Heart left ventricle (tissue), 16 donors: ENCODE results near the gene FNBP1L. TPM values are rescaled to one million over a fixed set of nuclear protein-coding genes. Genes with fewer than 3 reads are reported as not detected.

ENCODE experiments used
- ATAC-seq, 4 donors: fragments of 200-7000 bp; cut with Tn5 transposase; one replicate each; pipeline ENCODE4 v1.9.1; 2020 to 2022; ENCODE audit warnings: moderate library complexity in 4 of 4, mild to moderate bottlenecking in 3 of 4, moderate number of reproducible peaks in 1 of 4
- DNase-seq, 5 donors: peaks; one replicate each; pipeline ENCODE4 v3.0.0-alpha.2; 2020
- H3K27ac ChIP-seq, 12 donors: fragments of 200-600 bp; sonication (generic) in 4 of 12; one replicate each; pipeline versions ENCODE4 v1.5.0 to v1.8.0; 2016 to 2022; ENCODE audit warnings: mild to moderate bottlenecking in 2 of 12
- H3K27me3 ChIP-seq, 9 donors: fragments of 200-600 bp; sonication (generic) in 2 of 9; one replicate each; pipeline versions ENCODE4 v1.5.1 to v1.8.0; 2016 to 2022; ENCODE audit warnings: mild to moderate bottlenecking in 3 of 9
- H3K36me3 ChIP-seq, 9 donors: fragments of 200-600 bp; sonication (generic) in 2 of 9; one replicate each; pipeline versions ENCODE4 v1.5.0 to v1.8.0; 2018 to 2022; ENCODE audit warnings: mild to moderate bottlenecking in 2 of 9
- H3K4me1 ChIP-seq, 12 donors: fragments of 200-600 bp; sonication (generic) in 4 of 12; one replicate each; pipeline versions ENCODE4 v1.5.0 to v1.8.0; 2016 to 2022; ENCODE audit warnings: mild to moderate bottlenecking in 3 of 12
- H3K4me3 ChIP-seq, 12 donors: fragments of 200-600 bp; sonication (generic) in 4 of 12; one replicate each; pipeline versions ENCODE4 v1.5.0 to v1.8.0; 2017 to 2022; ENCODE audit warnings: mild to moderate bottlenecking in 9 of 12, moderate library complexity in 4 of 12
- H3K9me3 ChIP-seq, 12 donors: fragments of 200-600 bp; sonication (generic) in 4 of 12; one replicate each; pipeline versions ENCODE4 v1.5.0 to v1.8.0; 2016 to 2022; ENCODE audit warnings: mild to moderate bottlenecking in 1 of 12
- CTCF ChIP-seq, 12 donors: fragments of 200-600 bp; sonication (generic) in 4 of 12; IDR thresholded peaks; one replicate each; pipeline versions ENCODE4 v1.5.0 to v1.8.0; 2018 to 2022; ENCODE audit warnings: antibody characterized with exemption in 12 of 12, mild to moderate bottlenecking in 5 of 12
- POLR2A ChIP-seq, 2 donors: fragments of 450-650 bp; IDR thresholded peaks; one replicate each; pipeline ENCODE4 v1.6.1; 2017; ENCODE audit warnings: antibody characterized with exemption in 2 of 2, mild to moderate bottlenecking in 2 of 2, moderate library complexity in 2 of 2
- WGBS, 4 donors: extraction: QIAGEN DNeasy Blood & Tissue Kit in 2 of 4; methylation state at CpG; one replicate each; pipeline versions ENCODE4 v1.1.5 to v1.1.7; 2013 to 2018; 5-methylcytosine and 5-hydroxymethylcytosine counted together
- intact Hi-C, 10 donors: fragments of 100-400 bp; cut with DNase I; formaldehyde crosslinking; loops; one replicate each; pipeline versions ENCODE4 v1.11.1 to v1.14.2; 2022
- polyA plus RNA-seq, 2 donors: library from polyadenylated mRNA; stranded (reverse); fragments of 200-250 nt; gene quantifications; one replicate each; pipeline ENCODE4 v1.2.3, GENCODE V29; 2013
- total RNA-seq, 9 donors: library from RNA; depleted of rRNA in 2 of 9; stranded (reverse); fragments of >200 nt in 2 of 9; fragmentation: NEBNext Ultra II Directional in 3 of 9; extraction: Animal tissue kit (Norgen Biotek cat#: 25700) in 3 of 9; gene quantifications; one replicate each; pipeline versions ENCODE4 v1.1.0 to v1.2.4, GENCODE V29; 2016 to 2023
- donor health status: ischemic (EF 13 %, LVEDD 7.1; RV severe dilation, severe dysfunction).
- donor health status: healthy with polysubstance abuse.
- donor health status: DM: no; HTN: yes; CAD: no.
- donor health status: DM: no; HTN: no; CAD: no.
- donor health status: ischemic (EF 25% LVEDD 6.9; RV normal size, moderate dysfunction).
- donor health status: ischemic (EF 25% LVEDD 5.7; RV mildly dilated, moderate dysfunction).
- donor health status: healthy.
- donor health status: DM: yes; HTN: yes; CAD: no.
- donor health status: ischemic (EF 35%, LVEDD 5.7; RV mildly dilated, moderate dysfunction).
- donor health status: nonischemic (EF 11% LVEDD 7.7; RV severe dilation, severe dysfunction).
- donor health status: DM: yes; HTN: yes; CAD: no.
- donor health status: PGD.
- donor health status: ischemic (EF 29% LVEDD 5.4; RV normal size, mild dysfunction).
- donor health status: nonischemic (EF 23%, LVEDD 6.1; RV moderate dilation, normal function).

The FNBP1L gene
- total and polyA plus RNA-seq, 11 donors, result 12.4 to 38.8 (median 23.4) TPM

DNA sequence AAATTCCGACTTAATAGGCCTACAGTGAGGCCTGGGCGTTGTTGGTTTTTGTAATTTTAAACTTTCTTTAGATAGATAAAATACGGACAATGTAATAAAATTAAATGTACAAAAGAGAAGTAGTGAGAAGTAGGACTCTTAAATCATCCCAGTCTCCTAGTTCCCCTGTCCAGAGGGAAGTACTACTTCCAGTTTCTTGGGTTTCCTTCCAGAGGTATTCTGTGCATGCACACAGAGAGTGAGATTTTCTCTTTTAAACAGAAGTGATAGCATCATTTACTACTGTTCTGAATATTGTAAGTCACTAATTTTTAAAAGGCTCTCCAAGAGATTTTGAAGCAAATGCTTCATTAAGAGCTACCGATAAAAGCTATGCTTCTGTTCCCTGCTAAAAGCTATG, 7.2 kb upstream of the FNBP1L start:
- Histone ChIP-seq H3K4me3 (no peak overlapping the region), H3K36me3 (no peaks in the 10 kb centered on the region), H3K27me3 (no peaks in the 10 kb centered on the region), H3K9me3 (no peaks in the 10 kb centered on the region), H3K4me1 (peaks cover 0 to 3% (median 0%) of the 10 kb centered on the region in 12 donors), H3K27ac (no peak overlapping the region)
- DNase-seq (no peak), ATAC-seq (no peak)
- 89 to 95% (median 92%) methylated on average over 4 of the region's 4 CpGs for WGBS, 4 donors
- intact Hi-C loops, result loop anchor here in 5 of 10 donors (2.0 to 10.0 kb wide), 3 partner anchors 114 to 406 kb away; no protein-coding TSS in a partner anchor
- TF ChIP-seq POLR2A (IDR thresholded peaks at IDR 0.05) (no peak), CTCF (IDR thresholded peaks at IDR 0.05) (no peak)

DNA sequence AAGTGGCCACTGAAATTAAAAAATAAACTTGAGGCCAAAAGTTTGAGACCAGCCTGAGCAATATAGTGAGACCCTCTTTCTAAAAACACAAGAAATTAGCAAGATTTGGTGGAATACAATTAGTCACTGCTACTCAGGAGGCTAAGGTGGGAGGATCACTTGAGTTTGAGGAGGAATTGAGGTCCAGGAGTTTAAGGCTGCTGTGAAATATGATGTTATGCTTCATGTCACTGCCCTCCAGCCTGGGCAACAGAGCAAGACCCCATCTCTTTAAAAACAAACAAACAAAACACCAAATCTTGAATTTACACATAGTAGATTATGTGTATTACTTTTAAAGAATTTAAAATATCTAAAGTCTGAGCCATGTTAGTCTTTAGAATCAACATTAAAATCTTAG, 6.3 kb upstream of the FNBP1L start:
- Histone ChIP-seq H3K9me3 (no peaks in the 10 kb centered on the region), H3K27me3 (no peaks in the 10 kb centered on the region), H3K4me1 (peaks cover 0 to 3% (median 0%) of the 10 kb centered on the region in 12 donors), H3K36me3 (no peaks in the 10 kb centered on the region), H3K4me3 (no peak overlapping the region), H3K27ac (no peak overlapping the region)
- ATAC-seq, result no peak
- no peak for TF ChIP-seq CTCF (IDR thresholded peaks at IDR 0.05)
- TF ChIP-seq POLR2A (IDR thresholded peaks at IDR 0.05), result no peak
- DNase-seq, result no peak
- intact Hi-C loops, result loop anchor here in 5 of 10 donors (2.0 to 10.0 kb wide), 3 partner anchors 113 to 405 kb away; no protein-coding TSS in a partner anchor

GRCh38 chr1:93442008-93442666, 5.8 kb upstream of the FNBP1L start:
- no peak for TF ChIP-seq CTCF (IDR thresholded peaks at IDR 0.05)
- no peak for TF ChIP-seq POLR2A (IDR thresholded peaks at IDR 0.05)
- H3K36me3 ChIP-seq, result no peaks in the 10 kb centered on the region
- no peak overlapping the region for H3K4me3 ChIP-seq
- H3K27ac ChIP-seq, result no peak overlapping the region
- H3K9me3 ChIP-seq, result no peaks in the 10 kb centered on the region
- DNase-seq (no peak), ATAC-seq (no peak)
- intact Hi-C loops, result loop anchor here in 4 of 10 donors (10.0 kb wide), 2 partner anchors 113 to 123 kb away; no protein-coding TSS in a partner anchor
- peaks cover 0 to 8% (median 2%) of the 10 kb centered on the region in 12 donors for H3K4me1 ChIP-seq
- H3K27me3 ChIP-seq, result no peaks in the 10 kb centered on the region
- WGBS, 4 donors, result 65 to 73% (median 71%) methylated on average over 11 of the region's 11 CpGs

DNA sequence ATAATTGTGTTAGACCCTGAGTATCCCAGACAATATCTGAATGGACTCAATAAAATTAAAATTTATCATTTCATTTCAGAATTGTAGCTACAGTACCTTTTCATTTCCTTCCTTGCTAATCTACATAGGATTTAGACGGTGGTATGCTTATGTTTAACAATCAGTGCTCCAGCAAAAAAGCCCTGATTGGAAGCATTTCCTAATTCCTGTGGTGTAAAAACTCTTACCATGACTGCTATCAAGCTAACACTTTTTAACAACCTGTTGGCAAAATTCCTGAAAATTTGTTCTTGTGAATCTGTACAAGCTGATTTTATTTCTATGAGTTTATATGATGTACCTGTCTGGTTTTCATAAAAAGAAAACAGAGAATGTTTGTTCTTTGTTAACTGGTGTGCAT, 5.2 kb upstream of the FNBP1L start:
- no peaks in the 10 kb centered on the region for H3K36me3 ChIP-seq
- H3K27ac ChIP-seq, result no peak overlapping the region
- 41 to 65% (median 52%) methylated on average over 1 of the region's 1 CpG for WGBS, 4 donors
- intact Hi-C loops, result loop anchor here in 4 of 10 donors (10.0 kb wide), 2 partner anchors 112 to 122 kb away; no protein-coding TSS in a partner anchor
- no peak for DNase-seq
- no peak overlapping the region for H3K4me3 ChIP-seq
- H3K9me3 ChIP-seq, result no peaks in the 10 kb centered on the region
- peaks cover 0 to 13% (median 2%) of the 10 kb centered on the region in 12 donors for H3K4me1 ChIP-seq
- no peak for ATAC-seq
- no peaks in the 10 kb centered on the region for H3K27me3 ChIP-seq
- TF ChIP-seq POLR2A (IDR thresholded peaks at IDR 0.05) (no peak), CTCF (IDR thresholded peaks at IDR 0.05) (no peak)
